BJ (cell line): ENCODE data around the gene RIOK2. TPM values are rescaled to one million over a fixed set of nuclear protein-coding genes. Genes with fewer than 3 reads are reported as not detected.

ENCODE experiments used
- CTCF ChIA-PET: fragments of 350-600 bp; formaldehyde crosslinking; extraction: SDS; loops from one replicate; lab custom pipeline; 2021; ENCODE audit warnings: antibody characterized with exemption, inconsistent platforms; lab: Yijun Ruan, JAX
- POLR2A ChIA-PET: fragments of 300-600 bp; sonication (Branson Sonifier 250); formaldehyde crosslinking; extraction: SDS; loops from one replicate; lab custom pipeline; 2021; ENCODE audit warnings: antibody characterized with exemption; lab: Charles Lee
- DNase-seq: peaks from one replicate; pipeline ENCODE4 v3.0.0-alpha.2; 2011; ENCODE audit warnings: low read depth
- H3K27me3 ChIP-seq: 2 replicates; pipeline ENCODE4 v1.6.0; 2011; ENCODE audit warnings: low read length; ENCODE audit not compliant: control insufficient read depth, insufficient read depth
- H3K36me3 ChIP-seq: 2 replicates; pipeline ENCODE4 v1.5.1; 2011; ENCODE audit warnings: low read length; ENCODE audit not compliant: control insufficient read depth, insufficient read depth
- H3K4me3 ChIP-seq: 2 replicates; pipeline ENCODE4 v1.5.1; 2011; ENCODE audit warnings: low read depth, mild to moderate bottlenecking, control low read depth, low read length
- CTCF ChIP-seq: IDR thresholded peaks from 2 replicates; pipeline ENCODE4 v1.5.1; 2011; ENCODE audit warnings: low read depth, mild to moderate bottlenecking, control low read depth, inconsistent platforms, low read length, moderate library complexity; ENCODE audit not compliant: insufficient read depth
- polyA plus RNA-seq: library from polyadenylated mRNA; depleted of rRNA; stranded (reverse); fragments of >200 nt; gene quantifications from 2 replicates; pipeline ENCODE4 v1.2.3, GENCODE V29; 2011

Gene RIOK2
- polyA plus RNA-seq, 1 experiment, result 5.7 TPM

- peaks cover 12% of the 10 kb centered on the region for H3K27me3 ChIP-seq
- no peak overlapping the region for H3K4me3 ChIP-seq
- no peaks in the 10 kb centered on the region for H3K36me3 ChIP-seq
- TF ChIP-seq CTCF, result no peak
- ChIA-PET CTCF (no interaction called here), POLR2A (no interaction called here)
- no peak for DNase-seq
These were observed 58.7 kb downstream of the RIOK2 start for GRCh38 chr5:97124335-97124734.

- H3K27me3 ChIP-seq, result peaks cover 12% of the 10 kb centered on the region
- H3K36me3 ChIP-seq, result no peaks in the 10 kb centered on the region
- CTCF ChIA-PET, result interaction anchor here (0.9 kb wide), 1 partner anchor 13 kb away, joined by 3 read pairs; no protein-coding TSS in a partner anchor
- POLR2A ChIA-PET, result no interaction called here
- DNase-seq, result no peak
- no peak overlapping the region for H3K4me3 ChIP-seq
- no peak for TF ChIP-seq CTCF
These were observed 61.2 kb downstream of the RIOK2 start for GRCh38 chr5:97121848-97122247.

GRCh38 chr5:97120195-97120594, 62.9 kb downstream of the RIOK2 start:
- Histone ChIP-seq H3K27me3 (peaks cover 8% of the 10 kb centered on the region), H3K4me3 (no peak overlapping the region), H3K36me3 (no peaks in the 10 kb centered on the region)
- POLR2A ChIA-PET, result no interaction called here
- TF ChIP-seq CTCF, result no peak
- CTCF ChIA-PET, result no interaction called here
- no peak for DNase-seq

GRCh38 chr5:97119007-97119390, 64.0 kb downstream of the RIOK2 start:
- no peak for TF ChIP-seq CTCF
- CTCF ChIA-PET, result no interaction called here
- no peak for DNase-seq
- POLR2A ChIA-PET, result no interaction called here
- Histone ChIP-seq H3K36me3 (no peaks in the 10 kb centered on the region), H3K27me3 (peaks cover 6% of the 10 kb centered on the region), H3K4me3 (no peak overlapping the region)

GRCh38 chr5:97118261-97119006, 64.6 kb downstream of the RIOK2 start:
- Histone ChIP-seq H3K27me3 (peaks cover 6% of the 10 kb centered on the region), H3K4me3 (no peak overlapping the region), H3K36me3 (no peaks in the 10 kb centered on the region)
- no peak for TF ChIP-seq CTCF
- POLR2A ChIA-PET, result no interaction called here
- DNase-seq, result no peak
- CTCF ChIA-PET, result interaction anchor here (1.0 to 1.3 kb wide), 2 partner anchors 24 to 366 kb away, joined by 3 read pairs; partner anchors contain the start of gene LIX1
